ENCODE measurements around the gene C1QTNF5. TPM values are rescaled to one million over a fixed set of nuclear protein-coding genes. Genes with fewer than 3 reads are reported as not detected.

Gene C1QTNF5
- total and polyA plus RNA-seq, 2 donors (not counting 1 experiment from before 2014, with no cell fraction given): not detected

DNA sequence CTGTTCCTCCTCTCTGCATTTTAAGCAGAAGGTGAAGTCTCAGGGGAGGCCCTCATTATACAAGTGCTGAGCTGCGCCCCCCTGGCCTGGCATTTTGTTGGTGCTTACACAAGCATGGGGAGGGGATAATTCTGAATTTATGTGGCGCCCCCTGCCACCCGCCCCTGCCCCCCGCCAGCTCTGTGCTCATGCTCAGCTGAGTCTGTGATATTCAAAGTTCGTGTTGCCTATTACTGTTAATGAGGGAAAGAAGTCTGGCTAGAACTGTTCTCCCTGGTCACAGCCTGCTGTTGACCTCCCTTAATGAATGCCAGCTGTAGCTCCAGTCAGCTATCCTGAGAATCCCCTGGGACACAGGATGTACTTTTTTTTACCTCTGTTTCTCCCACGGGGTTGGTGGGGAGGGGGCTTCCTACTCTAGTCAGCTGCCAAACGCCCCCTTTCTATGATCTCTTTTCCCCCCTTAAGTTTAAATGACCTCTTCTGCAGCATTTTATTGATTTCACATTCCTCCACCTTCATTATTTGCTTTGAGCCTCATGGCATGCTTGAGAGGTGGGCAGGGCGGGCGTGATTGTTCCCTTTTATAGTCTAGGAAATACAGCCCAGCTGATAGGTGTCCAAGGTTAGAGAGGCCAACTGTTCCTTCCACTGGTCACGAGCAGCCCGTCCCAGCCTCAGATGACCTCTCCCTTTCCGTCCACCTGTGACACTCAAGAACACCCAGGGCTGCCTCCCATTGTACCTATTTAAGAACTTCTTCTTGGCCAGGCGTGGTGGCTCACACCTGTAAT lies 28.6 kb upstream of the C1QTNF5 start:
- no peak overlapping the region for H3K27ac ChIP-seq (ENCODE audit: low read length in 2 of 2)
- H3K27me3 ChIP-seq (replicated peaks in 1 of 4; ENCODE audit: control extremely low read depth in 1 of 4, control insufficient read depth in 3 of 4, insufficient read depth in 4 of 4, low read length in 3 of 4): peaks cover 0 to 40% (median 19%) of the 10 kb centered on the region in 4 experiments
- H3K27ac Mint-ChIP-seq: no peak overlapping the region

More for the DNA sequence above, 28.6 kb upstream of the C1QTNF5 start:
- H3K4me1 ChIP-seq (ENCODE audit: control insufficient read depth in 2 of 2, insufficient read depth in 2 of 2, low read length in 2 of 2): peaks cover 4 to 10% of the 10 kb centered on the region in 2 donors
- TF ChIP-seq, protein P1, sequence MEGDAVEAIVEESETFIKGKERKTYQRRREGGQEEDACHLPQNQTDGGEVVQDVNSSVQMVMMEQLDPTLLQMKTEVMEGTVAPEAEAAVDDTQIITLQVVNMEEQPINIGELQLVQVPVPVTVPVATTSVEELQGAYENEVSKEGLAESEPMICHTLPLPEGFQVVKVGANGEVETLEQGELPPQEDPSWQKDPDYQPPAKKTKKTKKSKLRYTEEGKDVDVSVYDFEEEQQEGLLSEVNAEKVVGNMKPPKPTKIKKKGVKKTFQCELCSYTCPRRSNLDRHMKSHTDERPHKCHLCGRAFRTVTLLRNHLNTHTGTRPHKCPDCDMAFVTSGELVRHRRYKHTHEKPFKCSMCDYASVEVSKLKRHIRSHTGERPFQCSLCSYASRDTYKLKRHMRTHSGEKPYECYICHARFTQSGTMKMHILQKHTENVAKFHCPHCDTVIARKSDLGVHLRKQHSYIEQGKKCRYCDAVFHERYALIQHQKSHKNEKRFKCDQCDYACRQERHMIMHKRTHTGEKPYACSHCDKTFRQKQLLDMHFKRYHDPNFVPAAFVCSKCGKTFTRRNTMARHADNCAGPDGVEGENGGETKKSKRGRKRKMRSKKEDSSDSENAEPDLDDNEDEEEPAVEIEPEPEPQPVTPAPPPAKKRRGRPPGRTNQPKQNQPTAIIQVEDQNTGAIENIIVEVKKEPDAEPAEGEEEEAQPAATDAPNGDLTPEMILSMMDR (IDR thresholded peaks at IDR 0.05): no peak
- no peak for TF ChIP-seq EZH2 (IDR thresholded peaks at IDR 0.05; ENCODE audit: borderline replicate concordance, insufficient read depth, low read depth, low read length, poor library complexity, severe bottlenecking)
- Mint-ChIP-seq H3K9me3 (ENCODE audit: insufficient read depth) (no peaks in the 10 kb centered on the region), H3K4me3 (no peak overlapping the region), H3K4me1 (peaks cover 5% of the 10 kb centered on the region), H3K27me3 (peaks cover 56% of the 10 kb centered on the region)
- no peak overlapping the region for H3K4me3 ChIP-seq (ENCODE audit: control extremely low read depth in 1 of 5, extremely low read depth in 1 of 5, insufficient read depth in 1 of 5, low read depth in 2 of 5, low read length in 4 of 5)
- no peaks in the 10 kb centered on the region for H3K79me2 ChIP-seq (ENCODE audit: control insufficient read depth, insufficient read depth, low read length)
- H2AFZ ChIP-seq (ENCODE audit: insufficient read depth, low read depth, low read length, poor library complexity, severe bottlenecking): no peak overlapping the region
- DNase-seq (no peak), ATAC-seq (ENCODE audit: low read depth) (no peak)
- 85% methylated on average over 10 of the region's 13 CpGs for WGBS (ENCODE audit: insufficient coverage)
- H3K4me2 ChIP-seq (replicated peaks; ENCODE audit: low read depth, low read length, poor library complexity, severe bottlenecking): no peak overlapping the region
- no peak overlapping the region for H3K9ac ChIP-seq (ENCODE audit: low read length)
- H3K36me3 ChIP-seq (replicated peaks in 1 of 2; ENCODE audit: control extremely low read depth in 1 of 2, control insufficient read depth in 1 of 2, extremely low read depth in 1 of 2, insufficient read depth in 2 of 2, low read length in 1 of 2): no peaks in the 10 kb centered on the region
- no peaks in the 10 kb centered on the region for H4K20me1 ChIP-seq (ENCODE audit: control insufficient read depth, insufficient read depth, low read length, poor library complexity, severe bottlenecking)
- POLR2A ChIA-PET: no interaction called here
- CTCF ChIA-PET: interaction anchor here (0.7 to 3.6 kb wide), 5 partner anchors 11 to 46 kb away, joined by 3 to 16 read pairs (median 3); no protein-coding TSS in a partner anchor
- peaks cover 0 to 13% (median 0%) of the 10 kb centered on the region in 3 donors for H3K9me3 ChIP-seq (ENCODE audit: control extremely low read depth in 1 of 3, control insufficient read depth in 2 of 3, insufficient read depth in 1 of 3, low read length in 2 of 3)
- intact Hi-C loops (cut with micrococcal nuclease): no loop called here

All from B cell (primary cell).